NCI-H146 treated with DMSO at 0.1 percent for 48 hours (cell line): Measurements from ENCODE around the gene ITCH.
"Not testable (repeated sequence)": the region's sequence is repeated elsewhere in the genome, so short reads cannot be mapped to it uniquely, and the experiment has no call there.

Experiments used
- DNase-seq: peaks from one replicate; lab custom pipeline; 2025; ENCODE audit not compliant: unreplicated experiment; lab: John Stamatoyannopoulos, UW

ITCH gene

DNA sequence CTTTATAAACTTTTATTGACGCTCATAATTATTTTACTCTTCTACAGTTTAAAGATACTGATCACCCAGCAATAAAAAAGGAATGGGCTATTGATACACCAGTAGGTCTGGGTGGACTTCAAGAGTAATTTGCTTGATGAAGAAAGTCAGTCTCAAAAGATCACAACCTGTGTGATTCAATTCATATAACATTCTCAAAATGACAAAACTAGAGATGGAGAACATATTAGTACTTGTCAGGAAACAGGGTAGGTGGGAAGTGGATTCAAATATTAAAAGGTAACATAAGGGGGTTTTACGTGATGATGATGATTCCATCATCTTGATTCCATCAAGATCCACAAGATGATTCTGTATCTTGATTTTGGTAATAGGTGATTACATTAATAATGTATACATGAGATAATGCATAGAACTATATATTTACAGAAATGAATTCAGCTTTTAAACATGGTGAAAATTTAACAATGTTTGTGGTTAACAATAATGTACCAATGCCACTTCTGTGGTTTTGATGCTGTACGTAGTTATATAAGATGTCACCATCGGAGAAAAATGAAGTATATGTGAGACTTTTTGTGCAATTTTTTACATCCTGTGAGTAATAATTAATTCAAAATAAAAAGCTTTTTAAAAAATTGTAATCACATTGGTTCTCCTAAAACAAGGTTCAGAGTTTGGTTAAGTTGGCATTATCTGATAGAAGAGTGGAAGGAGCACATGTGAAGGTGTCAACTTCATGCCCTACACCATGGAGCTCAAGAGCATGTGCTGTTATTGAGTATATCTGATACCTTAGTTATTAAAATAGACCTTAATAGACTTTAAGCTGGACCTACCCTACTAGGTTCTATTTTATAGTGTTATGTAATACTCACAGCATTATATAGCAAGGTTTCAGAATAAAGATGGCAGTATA is 86.9 kb downstream of the ITCH start:
- DNase-seq: no peak

DNA sequence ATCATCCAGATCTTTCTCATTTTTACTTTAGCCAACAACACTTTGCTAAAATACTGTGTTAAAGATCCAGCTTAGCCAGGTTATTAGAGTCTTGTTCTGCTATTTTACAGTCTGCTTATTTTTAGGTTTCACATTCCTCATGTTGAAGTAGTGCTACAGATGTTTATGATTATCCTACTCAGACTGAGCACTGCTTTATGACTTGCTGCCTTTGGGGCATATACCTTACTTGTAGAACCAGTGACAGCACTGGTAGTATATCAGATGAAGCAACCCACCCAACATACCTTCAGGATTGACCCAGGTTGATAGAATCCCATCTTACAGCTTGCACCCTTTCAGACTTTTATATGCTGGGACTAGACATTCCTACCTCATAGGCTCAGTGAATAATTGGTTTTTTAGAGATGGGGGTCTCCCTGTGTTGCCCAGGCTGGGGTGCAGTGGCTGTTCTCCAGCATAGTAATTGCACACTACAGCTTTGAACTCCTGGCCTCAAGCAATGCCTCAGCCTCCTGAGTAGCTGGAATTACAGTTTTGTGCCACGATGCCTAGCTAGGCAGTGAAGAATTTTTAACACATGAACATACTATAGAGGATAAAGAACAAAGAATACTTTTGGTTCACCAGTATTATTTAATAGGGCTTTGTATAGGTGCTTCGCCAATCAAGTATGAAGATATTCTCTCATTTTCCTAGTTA is 89.4 kb downstream of the ITCH start:
- no peak for DNase-seq

DNA sequence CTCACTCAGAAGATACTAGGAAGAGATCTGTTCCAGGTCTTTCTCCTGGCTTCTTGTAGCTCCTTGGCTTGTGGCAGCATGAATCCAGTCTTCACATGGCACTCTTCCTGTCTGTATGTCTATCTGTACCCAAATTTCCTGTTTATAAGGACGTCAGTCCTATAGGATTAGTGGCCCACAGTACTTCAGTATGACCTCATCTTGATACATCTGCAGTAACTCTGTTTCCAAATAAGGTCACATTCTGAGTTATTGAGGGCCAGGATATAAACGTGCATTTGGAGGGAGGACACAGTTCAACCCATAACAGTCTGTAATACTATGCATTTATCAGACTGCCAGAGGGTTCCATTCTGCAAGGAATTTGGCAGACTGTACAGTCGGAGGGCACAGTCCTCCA is 95.6 kb downstream of the ITCH start:
- no peak for DNase-seq

DNA sequence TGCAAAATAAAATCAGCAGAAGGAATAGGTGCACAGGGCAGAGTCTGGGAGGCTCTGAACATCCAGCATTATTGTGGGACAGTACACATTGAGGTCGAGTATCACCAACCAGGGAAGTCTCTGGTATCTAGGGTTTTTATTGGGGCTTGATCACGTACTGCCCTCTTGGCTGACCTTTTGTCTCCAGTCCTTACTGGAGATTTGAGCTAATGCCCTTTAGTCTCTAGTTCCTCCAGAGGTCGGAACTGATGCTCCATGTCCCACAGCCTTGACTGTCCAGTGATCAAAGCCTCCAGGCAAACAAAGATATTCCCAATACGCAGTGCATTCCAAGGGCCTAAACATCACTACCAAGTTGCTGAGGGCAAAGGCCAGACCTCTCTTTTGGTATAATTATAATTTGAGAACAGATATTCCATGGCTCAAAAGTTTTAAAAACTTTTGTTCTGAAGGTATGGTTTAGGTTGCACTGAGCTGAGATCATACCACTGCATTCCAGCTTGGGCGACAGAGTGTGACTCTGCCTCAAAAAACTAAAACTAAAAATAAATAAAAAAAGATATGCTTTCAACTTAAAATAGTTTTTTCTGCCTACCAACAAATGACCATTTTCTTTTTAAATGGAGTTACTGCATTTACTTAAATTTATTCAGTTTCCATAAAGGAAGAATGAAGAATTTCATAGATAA is 96.3 kb downstream of the ITCH start:
- DNase-seq: no peak

DNA sequence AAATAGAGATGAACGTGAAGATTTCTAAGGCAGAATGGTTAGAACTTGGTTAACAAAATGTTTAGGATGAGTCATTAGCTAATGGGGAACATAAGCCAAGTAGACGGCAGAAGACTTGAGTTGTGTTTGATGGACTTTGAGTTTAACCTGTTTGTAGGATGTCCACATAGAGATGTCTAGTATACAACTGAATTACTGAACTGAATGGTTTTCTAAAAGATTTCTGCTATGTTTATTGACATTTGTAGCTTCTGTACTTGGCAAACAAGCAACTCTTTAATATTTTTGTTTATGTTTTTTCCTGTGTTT is 98.7 kb downstream of the ITCH start:
- no peak for DNase-seq

DNA sequence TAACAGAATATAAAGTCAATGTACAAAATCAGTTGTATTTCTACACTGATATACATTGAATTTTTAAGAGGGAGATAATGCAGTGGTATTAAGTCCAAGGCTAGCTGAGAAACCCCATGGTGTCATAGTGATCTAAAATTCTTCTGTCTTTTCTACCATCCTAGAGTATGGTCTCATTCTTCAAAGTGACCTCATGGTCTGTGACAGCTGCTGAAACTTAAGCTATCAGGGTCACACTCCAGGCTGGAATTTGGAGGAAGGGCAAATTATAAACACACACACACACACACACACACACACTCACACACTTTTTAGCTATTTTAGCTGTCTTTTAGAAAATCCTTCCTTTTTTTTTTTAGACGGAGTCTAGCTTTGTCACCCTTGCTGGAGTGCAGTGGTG is 105.9 kb downstream of the ITCH start:
- no peak for DNase-seq

DNA sequence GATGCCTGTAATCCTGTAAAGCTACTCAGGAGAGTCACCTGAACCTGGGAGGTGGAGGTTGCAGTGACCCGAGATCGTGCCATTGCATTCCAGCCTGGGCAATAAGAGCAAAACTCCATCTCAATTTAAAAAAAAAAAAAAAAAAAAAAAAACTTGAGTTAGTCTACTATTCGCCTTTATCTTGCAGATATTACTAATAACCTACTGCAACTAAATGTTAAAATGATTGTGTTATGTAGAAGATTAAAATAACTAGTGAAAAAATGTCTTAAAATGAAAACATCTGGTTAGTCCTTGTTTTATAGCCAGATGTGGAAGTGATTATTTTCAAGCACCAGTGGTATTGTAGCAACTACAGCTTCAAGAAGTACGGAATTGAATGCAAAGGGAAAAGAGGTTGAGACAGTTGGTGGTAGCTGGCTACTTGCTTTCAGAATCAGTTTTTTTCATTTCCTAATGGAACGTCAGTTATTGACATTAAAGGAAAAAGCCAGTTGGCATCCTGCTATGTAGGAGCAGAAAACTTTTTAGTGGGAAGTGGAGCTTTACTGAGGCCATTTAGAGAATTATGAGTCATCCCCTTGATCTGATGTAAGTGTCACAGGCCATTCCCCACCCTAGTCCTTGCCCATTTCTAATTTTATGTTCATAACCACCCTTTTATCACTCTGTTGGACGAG is 109.3 kb downstream of the ITCH start:
- no peak for DNase-seq

DNA sequence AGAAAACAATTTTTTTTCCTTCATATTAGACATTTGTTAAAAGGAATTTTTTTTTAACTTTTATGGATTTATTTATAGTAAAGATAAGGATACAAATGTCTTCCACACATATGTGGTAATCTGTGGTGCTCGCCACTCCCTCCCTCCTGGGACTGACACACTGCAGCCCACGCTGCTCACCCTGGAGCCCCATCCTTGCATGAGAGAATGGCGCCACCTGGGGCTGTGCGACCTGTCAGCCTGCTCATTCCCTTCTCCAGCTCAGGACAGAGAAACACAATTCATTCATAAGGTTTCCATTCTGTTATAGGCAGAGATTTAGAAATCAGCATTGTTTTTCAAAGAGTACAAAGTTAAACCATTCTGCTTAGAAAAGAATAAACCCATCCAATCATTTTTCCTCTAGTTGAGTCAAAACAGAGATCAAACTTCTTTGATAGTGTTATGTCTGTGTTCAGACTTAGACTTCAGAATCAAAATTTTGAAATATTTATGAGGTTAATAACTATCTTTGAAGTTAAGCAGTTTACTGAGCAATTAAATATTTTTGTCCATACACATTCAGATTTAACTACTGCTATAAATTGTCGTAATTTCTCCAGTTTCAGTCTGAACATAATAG is 110.3 kb downstream of the ITCH start:
- no peak for DNase-seq

DNA sequence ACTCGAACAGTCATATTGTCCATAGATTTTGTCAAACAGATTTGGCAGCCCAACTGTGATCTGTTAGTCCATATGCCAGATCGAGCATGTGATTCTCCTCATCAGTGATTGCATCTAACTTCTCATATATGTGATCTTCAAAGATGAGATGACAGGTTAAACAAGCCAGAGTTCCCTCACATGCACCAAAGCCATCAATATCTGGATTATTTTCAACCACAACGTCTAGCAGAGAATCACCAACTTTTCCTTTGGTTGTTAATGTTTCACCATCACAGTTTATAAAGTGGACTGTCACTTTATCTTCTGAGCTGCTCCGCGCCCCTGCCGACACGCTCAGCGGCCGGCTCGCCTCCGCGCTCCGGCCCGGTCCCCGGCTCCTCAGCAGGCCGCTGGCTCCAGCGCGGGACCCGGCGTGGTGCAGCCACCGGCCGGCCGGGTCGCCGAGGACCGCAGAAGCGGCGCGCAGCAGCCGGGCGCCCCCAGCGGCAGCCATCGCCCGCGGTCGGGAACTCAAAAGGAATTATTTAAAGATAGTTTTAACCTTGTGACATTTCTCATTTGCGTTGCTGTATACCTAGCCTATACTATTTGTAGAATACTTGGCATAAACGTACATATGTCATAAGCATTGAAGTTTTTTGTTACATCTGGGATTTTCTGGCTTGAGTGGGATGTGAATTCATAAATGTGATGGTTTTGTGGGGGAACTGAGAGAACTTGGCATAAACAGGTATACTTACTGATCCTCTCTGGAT is 113.1 kb downstream of the ITCH start:
- DNase-seq: no peak

DNA sequence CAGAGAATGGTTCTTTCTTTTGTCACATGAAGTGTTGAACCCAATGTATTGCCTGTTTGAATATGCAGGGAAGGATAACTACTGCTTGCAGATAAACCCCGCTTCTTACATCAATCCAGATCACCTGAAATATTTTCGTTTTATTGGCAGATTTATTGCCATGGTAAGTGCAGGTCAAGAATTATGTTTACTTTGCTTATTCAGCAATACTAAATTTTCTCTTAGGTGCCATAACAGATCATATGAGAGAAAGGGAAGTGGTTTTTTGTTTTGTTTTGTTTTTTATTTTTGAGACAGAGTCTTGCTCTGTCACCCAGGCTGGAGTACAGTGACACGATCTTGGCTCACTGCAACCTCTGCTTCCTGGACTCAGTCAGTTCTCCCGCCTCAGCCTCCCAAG is 116.6 kb downstream of the ITCH start:
- no peak for DNase-seq

DNA sequence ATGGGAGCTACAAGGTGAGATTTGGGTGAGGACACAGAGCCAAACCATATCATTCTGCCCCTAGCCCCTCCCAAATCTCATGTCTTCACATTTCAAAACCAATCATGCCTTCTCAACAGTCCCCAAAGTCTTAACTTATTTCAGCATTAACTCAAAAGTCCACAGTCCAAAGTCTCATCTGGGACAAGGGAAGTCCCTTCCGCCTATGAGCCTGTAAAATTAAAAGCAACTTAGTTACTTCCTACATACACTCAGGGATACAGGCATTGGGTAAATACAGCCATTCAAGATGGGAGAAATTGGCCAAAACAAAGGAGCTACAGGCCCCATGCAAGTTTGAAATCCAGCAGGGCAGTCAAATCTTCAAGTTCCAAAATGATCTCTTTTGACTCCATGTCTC is 119.1 kb downstream of the ITCH start:
- not testable (repeated sequence) for DNase-seq

DNA sequence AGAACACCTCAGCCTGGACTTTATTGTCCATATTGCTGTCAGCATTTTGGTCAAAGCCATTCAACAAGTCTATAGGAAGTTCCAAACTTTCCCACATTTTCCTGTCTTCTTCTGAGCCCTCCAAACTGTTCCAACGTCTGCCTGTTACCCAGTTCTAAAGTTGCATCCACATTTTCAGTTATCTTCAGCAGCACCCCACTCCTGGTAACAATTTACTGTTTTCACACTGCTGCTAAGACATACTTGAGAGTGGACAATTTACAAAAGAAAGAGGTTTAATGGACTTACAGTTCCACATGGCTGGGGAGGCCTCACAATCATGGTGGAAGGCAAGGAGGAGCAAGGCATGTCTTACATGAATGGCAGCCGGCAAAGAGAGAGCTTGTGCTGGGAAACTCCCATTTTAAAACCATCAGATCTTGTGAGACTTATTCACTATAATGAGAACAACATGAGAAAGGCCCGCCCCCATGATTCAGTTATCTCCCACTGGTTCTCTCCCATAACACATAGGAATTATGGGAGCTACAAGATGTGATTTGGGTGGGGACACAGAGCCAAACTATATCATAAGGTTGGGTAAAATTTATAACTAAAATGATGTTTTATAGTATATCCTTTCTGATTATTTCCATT is 120.6 kb downstream of the ITCH start:
- not testable (repeated sequence) for DNase-seq

DNA sequence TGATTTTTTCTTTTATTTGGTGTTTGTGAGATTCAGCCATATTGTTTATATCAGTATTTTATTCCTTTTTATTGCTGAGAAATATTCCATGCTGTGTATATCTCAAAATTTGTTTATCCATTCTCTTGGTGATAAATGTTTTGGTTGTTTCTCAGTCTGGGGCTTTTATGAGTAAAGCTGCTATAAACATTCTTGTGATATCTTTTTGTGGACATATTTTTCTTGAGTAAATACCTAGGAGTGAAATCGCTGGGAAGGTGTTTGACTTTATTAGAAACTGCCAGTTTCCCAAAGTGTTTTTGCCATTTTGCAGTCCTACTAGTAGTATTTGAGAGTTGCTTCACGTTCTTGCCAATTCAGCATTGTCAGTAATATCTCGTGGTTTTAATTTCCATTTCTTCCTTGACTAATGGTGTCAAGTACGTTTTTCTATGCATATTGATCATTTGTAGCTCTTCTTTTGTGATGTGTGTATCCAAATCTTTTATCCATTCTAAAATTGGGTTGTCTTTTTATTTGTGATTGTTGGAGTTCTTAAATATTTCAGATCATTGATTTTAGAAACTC is 122.1 kb downstream of the ITCH start:
- no peak for DNase-seq

DNA sequence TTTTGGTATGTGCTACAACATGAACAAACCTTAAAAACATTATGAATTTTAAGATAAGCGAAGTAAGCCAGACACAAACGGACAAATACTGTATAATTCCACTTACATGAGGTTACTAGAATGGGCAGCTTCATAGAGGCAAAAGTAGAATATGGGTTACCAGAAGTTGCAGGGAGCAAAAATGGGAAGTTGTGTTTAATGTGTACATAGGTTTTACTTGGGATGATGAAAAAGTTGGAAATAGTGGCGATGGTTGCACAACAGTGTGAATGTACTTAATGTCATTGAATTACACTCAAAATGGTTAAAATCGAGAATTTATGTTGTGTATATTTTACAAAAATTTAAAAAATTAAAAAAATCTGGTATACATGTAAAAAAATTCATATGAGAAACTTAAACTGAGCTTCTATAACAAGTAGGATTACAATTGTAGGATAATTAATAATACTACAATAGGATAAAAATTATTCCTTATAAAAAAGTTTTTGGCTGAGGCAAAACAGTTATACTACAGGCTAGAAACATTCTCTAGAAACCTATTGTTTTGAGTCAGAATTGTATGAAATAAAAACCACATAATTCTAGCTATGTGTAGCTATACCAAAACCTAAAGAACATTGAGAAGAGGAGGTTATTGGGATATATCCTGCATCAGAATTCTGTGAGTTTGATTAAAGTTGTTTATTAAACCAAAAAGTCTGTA is 128.3 kb downstream of the ITCH start:
- no peak for DNase-seq

DNA sequence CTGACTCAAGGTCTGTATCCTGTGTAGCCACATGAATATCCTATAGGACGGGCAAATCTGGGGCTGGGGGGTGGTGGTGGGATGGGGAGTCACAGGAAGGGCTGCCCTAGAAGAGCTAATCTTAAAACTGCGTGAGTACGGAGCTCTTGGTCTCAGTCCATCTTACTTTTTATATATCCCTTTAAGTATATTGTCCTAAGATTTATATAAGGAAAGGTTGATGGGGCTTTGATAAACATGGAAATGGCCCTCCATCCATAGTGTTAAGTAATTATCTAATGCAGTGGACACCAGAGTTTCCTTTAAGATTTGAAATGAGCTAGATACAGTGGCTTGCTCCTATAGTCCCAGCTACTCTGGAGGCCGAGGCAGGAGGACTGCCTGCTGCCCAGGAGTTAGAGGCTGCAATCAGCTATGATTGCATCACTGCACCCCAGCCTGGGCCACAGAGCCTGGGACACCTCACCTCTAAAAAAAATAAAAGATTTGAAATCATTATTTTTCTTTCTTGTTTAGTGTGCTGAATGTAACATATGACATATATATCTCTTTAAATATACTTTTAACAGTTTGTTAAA is 128.9 kb downstream of the ITCH start:
- DNase-seq: no peak

DNA sequence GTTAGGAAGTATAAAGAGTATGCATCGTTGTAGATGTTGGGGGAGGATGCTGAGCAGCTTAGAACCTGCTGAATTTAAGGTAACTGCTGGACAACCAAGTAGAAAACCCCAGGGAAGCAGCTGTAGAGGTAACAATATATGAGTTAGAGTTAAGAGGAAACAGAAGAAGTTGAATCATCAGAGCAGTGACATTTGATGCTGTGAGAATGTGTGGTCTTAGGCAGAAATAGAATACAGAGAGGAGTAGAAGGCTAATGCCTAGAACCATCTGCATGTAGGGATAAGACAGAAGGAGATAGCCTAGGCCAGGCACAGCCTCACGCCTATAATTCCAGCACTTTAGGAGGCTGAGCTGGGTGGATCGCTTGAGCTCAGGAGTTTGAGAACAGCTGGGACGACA is 130.6 kb downstream of the ITCH start:
- no peak for DNase-seq

DNA sequence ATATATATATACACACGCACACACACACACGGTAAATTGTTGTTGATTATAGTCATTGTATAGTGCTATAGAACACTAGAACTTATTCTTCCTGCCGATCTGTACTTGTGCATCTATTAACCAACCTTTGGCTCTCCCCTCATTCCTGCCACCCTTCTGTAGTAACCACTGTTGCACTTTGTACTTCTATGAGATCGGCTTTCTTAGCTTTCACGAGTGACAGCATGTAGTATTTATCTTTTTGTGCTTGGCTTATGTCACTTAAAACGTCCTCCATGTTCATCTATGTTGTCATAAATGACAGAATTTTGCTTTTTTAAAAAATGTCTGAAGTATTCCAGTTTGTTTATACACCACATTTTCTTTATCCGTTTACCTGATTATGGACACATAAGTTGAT is 132.2 kb downstream of the ITCH start:
- no peak for DNase-seq

DNA sequence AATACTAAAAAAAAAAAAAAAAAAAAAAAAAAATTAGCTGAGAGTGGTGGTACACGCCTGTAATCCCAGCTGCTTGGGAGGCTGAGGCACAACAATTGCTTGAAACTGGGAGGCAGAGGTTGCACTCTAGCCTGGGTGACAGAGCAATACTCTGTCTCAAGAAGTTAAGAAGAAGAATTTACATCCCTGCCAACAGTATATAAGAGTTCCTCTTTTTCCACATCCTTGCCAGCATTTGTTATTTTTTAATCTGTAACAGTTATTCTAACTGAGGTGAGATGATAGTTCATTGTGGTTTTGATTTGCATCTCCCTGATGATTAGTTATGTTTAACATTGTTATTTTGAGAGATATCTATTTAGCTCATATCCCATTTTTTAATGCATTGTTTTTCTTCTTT is 132.8 kb downstream of the ITCH start:
- no peak for DNase-seq

DNA sequence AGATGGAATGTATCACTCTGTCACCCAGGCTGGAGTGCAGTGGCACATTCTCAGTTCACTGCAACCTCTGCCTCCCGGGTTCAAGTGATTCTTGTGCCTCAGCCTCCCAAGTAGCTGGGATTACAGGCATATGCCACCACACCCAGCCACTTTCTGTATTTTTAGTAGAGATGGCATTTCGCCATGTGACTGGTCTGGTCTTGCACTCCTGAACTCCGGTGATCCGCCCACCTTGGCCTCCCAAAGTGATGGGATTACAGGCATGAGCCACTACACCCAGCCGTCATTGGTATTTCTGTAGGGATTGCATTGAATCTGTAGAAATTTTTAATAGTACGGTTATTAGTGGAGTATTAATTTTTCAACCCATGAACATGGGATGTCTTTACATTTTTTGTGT is 134.5 kb downstream of the ITCH start:
- not testable (repeated sequence) for DNase-seq
